ENCODE results near the gene PRIM2.
"Not testable (repeated sequence)": the region's sequence is repeated elsewhere in the genome, so short reads cannot be mapped to it uniquely, and the experiment has no call there.

PRIM2 gene

DNA sequence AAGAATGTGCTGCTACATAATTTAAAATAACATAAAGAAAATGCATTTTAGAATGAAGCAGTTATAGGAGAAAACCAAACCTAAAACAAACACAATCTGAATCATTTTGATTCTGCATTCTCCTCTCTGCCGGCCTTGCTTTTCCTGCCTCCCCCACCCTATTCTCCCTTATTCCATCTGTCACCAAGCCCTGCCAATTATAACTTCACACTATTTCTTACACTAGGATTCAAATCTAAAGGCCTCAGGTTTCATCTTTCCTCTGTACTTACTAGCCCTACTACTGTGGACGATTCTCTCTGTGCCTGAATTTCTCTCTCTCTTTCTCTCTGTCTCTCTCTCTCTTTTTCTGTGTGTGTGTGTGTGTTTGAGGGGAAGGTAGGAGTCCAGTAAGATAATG lies 18.7 kb upstream of the PRIM2 start:
- intact Hi-C loops (cut with micrococcal nuclease): no loop called here
- Mint-ChIP-seq H3K4me1 (ENCODE audit: low read depth) (no peaks in the 10 kb centered on the region), H3K27me3 (no peaks in the 10 kb centered on the region), H3K36me3 (ENCODE audit: low read depth) (no peaks in the 10 kb centered on the region), H3K9me3 (no peaks in the 10 kb centered on the region), H3K27ac (no peak overlapping the region), H3K4me3 (no peak overlapping the region)

GRCh38 chr6:57301757-57302156 lies 15.7 kb upstream of the PRIM2 start:
- Mint-ChIP-seq H3K36me3 (ENCODE audit: low read depth) (no peaks in the 10 kb centered on the region), H3K27me3 (peaks cover 3% of the 10 kb centered on the region)

DNA sequence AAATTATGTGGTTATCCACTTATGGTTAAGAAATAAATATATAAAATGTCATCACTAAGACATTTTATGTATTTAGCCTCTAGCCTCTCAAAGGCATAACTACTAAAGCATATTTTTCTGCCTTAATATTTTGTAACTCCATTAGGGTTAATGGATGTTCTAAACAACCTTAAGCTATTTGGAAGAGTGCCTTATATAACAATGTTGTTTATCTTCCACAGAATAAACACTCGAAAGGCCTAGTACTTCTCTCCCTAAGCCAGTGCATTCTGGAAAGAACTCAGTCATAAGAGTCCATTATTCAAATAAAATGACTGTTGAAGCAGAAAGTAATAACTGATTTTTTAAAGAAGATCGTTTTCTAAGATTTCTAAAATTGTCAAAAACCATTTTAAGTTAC lies 15.0 kb upstream of the PRIM2 start:
- H3K9me3 Mint-ChIP-seq: no peaks in the 10 kb centered on the region
- peaks cover 3% of the 10 kb centered on the region for H3K27me3 Mint-ChIP-seq
- no peak overlapping the region for H3K27ac Mint-ChIP-seq
- no peaks in the 10 kb centered on the region for H3K4me1 Mint-ChIP-seq (ENCODE audit: low read depth)
- no peak overlapping the region for H3K4me3 Mint-ChIP-seq
- intact Hi-C loops (cut with micrococcal nuclease): no loop called here
- no peaks in the 10 kb centered on the region for H3K36me3 Mint-ChIP-seq (ENCODE audit: low read depth)

More at GRCh38 chr6:57301757-57302156, 15.7 kb upstream of the PRIM2 start:
- no peak overlapping the region for H3K27ac Mint-ChIP-seq
- H3K9me3 Mint-ChIP-seq: no peaks in the 10 kb centered on the region
- intact Hi-C loops (cut with micrococcal nuclease): no loop called here
- no peak overlapping the region for H3K4me3 Mint-ChIP-seq
- H3K4me1 Mint-ChIP-seq (ENCODE audit: low read depth): no peaks in the 10 kb centered on the region

DNA sequence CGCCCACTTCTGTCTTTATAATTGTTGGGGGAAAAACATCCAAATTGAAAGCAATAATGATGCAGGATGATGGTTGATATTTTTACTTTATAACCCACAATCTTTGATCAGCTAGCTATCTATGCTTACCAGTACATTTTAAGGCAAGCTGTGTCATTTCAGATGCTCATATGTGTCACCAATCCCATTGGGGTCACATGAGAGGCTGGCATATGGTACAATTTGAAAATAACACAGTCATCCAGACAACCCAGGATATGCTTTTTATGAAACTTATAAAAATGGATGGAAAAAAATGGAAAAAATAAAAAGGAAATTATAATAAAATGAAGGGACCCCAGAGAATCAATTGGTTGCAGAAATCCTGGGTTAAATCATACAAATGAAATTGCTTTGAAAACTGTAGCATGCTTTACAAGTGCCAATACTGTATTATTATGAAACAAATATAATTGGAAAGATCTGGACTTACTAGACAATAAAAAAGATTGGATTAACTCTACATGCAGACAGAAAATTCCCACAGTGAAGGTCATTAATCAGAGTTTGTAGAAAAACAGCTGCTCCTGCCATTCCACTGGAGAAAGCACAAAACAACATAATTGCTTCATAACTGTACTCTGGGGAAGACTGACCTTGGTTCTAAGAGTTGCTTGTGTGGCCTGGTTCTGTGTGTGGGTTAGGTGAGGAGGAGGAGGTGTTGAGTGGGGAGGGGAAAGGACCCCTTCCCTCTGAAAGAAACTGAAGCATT lies 13.3 kb upstream of the PRIM2 start:
- H3K9me3 Mint-ChIP-seq: no peaks in the 10 kb centered on the region
- no peak overlapping the region for H3K27ac Mint-ChIP-seq
- H3K4me3 Mint-ChIP-seq: no peak overlapping the region
- intact Hi-C loops (cut with micrococcal nuclease): no loop called here
- no peaks in the 10 kb centered on the region for H3K36me3 Mint-ChIP-seq (ENCODE audit: low read depth)
- H3K27me3 Mint-ChIP-seq: peaks cover 3% of the 10 kb centered on the region
- no peaks in the 10 kb centered on the region for H3K4me1 Mint-ChIP-seq (ENCODE audit: low read depth)

DNA sequence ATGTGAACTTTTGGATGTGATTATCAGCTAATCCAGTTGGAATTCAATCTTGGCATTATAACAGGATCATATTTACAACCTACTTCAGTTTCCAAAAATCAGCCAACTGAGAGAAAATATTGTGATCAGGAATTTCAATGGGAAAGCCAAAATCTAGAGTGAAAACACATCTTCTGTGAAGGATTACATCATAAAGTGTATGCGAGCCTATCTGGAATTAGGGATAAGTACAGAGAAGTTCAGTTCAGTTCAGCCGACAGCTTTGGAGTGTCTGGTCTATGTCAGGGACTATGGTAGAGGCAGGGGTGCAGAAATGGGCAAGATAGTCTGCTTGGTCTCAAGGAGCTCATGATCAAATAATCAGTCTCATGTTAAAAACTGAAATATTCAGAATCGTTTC lies 12.3 kb upstream of the PRIM2 start:
- Mint-ChIP-seq H3K36me3 (ENCODE audit: low read depth) (no peaks in the 10 kb centered on the region), H3K9me3 (no peaks in the 10 kb centered on the region), H3K27me3 (peaks cover 3% of the 10 kb centered on the region), H3K4me3 (no peak overlapping the region), H3K27ac (no peak overlapping the region), H3K4me1 (ENCODE audit: low read depth) (no peaks in the 10 kb centered on the region)
- intact Hi-C loops (cut with micrococcal nuclease): no loop called here

DNA sequence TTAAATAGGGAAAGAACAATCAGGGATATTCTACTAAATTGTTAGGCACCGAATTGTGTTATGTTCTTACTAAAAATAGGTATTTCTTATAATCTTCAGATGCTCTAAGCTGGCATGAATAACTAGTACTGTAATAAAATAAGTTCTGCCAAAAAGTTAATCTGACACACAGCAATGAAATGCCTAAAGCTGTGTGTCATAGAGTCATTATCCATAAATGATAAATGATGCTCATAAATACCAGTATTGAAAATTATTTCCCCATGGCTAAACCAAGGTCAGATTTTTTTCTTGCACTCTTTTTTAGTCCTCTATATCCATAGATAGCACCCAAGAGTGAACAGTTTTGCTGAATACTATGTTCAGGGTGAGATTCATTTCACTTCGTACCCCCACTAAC lies 11.7 kb upstream of the PRIM2 start:
- intact Hi-C loops (cut with micrococcal nuclease): no loop called here
- Mint-ChIP-seq H3K27ac (no peak overlapping the region), H3K27me3 (peaks cover 3% of the 10 kb centered on the region), H3K36me3 (ENCODE audit: low read depth) (no peaks in the 10 kb centered on the region), H3K4me3 (no peak overlapping the region), H3K4me1 (ENCODE audit: low read depth) (no peaks in the 10 kb centered on the region), H3K9me3 (no peaks in the 10 kb centered on the region)

DNA sequence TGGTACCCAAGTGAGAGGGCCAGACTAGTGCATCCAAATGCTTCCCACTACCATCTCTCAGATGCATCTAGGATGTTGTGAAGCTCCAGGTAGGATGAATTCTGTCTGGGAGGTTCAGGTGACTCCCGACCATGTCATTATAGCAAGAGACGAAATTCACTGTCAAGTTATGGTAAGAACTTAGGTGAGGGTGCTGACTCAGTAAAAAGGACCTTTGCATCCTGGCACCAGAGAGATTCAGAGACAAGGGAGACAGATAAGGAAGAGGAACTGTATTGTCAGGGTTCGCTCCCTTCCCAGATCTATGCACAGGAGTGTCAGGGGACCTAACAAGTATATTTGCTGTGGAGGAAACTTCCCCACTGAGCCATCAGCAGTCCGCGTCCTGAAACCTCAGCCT lies 11.2 kb upstream of the PRIM2 start:
- Mint-ChIP-seq H3K4me3 (no peak overlapping the region), H3K27me3 (peaks cover 3% of the 10 kb centered on the region), H3K4me1 (ENCODE audit: low read depth) (no peaks in the 10 kb centered on the region), H3K9me3 (no peaks in the 10 kb centered on the region), H3K27ac (no peak overlapping the region), H3K36me3 (ENCODE audit: low read depth) (no peaks in the 10 kb centered on the region)
- intact Hi-C loops (cut with micrococcal nuclease): no loop called here

- intact Hi-C loops (cut with micrococcal nuclease): no loop called here
- Mint-ChIP-seq H3K9me3 (no peaks in the 10 kb centered on the region), H3K27me3 (peaks cover 3% of the 10 kb centered on the region), H3K36me3 (ENCODE audit: low read depth) (no peaks in the 10 kb centered on the region), H3K4me3 (no peak overlapping the region), H3K27ac (no peak overlapping the region), H3K4me1 (ENCODE audit: low read depth) (no peaks in the 10 kb centered on the region)
Measured at GRCh38 chr6:57307850-57308249, 9.6 kb upstream of the PRIM2 start.

DNA sequence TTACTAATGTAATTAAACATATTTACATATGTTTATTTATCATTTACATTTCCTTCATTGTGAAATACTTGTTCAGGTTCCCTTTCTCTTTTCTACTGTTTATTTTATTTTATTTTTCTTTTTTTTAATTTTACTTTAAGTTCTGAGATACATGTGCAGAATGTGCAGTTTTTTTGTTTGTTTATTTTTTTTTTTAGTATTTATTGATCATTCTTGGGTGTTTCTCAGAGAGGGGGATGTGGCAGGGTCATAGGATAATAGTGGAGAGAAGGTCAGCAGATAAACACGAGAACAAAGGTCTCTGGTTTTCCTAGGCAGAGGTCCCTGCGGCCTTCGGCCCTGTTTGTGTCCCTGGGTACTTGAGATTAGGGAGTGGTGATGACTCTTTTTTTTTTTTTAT lies 8.7 kb upstream of the PRIM2 start:
- H3K9me3 Mint-ChIP-seq; H3K27ac Mint-ChIP-seq; H3K4me3 Mint-ChIP-seq; intact Hi-C loops (cut with micrococcal nuclease); H3K4me1 Mint-ChIP-seq (ENCODE audit: low read depth); H3K27me3 Mint-ChIP-seq; H3K36me3 Mint-ChIP-seq (ENCODE audit: low read depth): not testable (repeated sequence)

DNA sequence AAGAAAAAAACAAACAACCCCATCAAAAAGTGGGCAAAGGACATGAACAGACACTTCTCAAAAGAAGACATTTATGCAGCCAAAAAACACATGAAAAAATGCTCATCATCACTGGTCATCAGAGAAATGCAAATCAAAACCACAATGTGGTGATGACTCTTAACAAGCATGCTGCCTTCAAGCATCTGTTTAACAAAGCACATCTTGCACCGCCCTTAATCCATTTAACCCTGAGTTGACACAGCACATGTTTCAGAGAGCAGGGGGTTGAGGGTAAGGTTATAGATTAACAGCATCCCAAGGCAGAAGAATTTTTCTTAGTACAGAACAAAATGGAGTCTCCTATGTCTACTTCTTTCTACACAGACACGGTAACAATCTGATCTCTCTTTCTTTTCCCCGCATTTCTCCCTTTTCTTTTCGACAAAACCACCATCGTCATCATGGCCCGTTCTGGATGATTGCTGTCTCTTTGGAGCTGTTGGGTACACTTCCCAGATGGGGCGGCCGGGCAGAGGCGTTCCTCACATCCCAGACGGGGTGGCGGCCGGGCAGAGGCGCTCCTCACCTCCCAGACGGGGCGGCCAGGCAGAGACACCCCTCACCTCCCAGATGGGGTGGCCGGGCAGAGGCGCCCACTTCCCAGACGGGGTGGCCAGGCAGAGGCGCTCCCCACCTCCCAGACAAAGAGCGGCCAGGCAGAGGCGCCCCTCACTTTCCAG lies 7.2 kb upstream of the PRIM2 start:
- H3K4me1 Mint-ChIP-seq (ENCODE audit: low read depth); H3K4me3 Mint-ChIP-seq; H3K36me3 Mint-ChIP-seq (ENCODE audit: low read depth); H3K27ac Mint-ChIP-seq; H3K27me3 Mint-ChIP-seq; H3K9me3 Mint-ChIP-seq: not testable (repeated sequence)
- intact Hi-C loops (cut with micrococcal nuclease): loop anchor here (10.0 kb wide), 1 partner anchor 285 kb away; no protein-coding TSS in a partner anchor

DNA sequence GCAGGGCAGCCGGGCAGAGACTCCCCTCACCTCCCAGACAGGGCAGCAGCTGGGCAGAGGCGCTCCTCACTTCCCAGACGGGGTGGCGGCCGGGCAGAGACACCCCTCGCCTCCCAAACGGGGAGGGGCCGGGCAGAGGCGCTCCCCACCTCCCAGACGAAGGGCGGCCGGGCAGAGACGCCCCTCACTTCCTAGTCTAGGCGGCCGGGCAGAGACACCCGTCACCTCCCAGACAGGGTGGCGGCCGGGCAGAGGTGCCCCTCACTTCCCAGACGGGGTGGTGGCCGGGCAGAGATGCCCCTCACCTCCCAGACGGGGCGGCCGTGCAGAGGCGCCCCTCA lies 6.6 kb upstream of the PRIM2 start:
- Mint-ChIP-seq H3K9me3 (no peaks in the 10 kb centered on the region), H3K27ac (no peak overlapping the region), H3K36me3 (ENCODE audit: low read depth) (no peaks in the 10 kb centered on the region), H3K27me3 (peaks cover 6% of the 10 kb centered on the region), H3K4me1 (ENCODE audit: low read depth) (no peaks in the 10 kb centered on the region), H3K4me3 (no peak overlapping the region)
- intact Hi-C loops (cut with micrococcal nuclease): loop anchor here (10.0 kb wide), 1 partner anchor 286 kb away; no protein-coding TSS in a partner anchor

- intact Hi-C loops (cut with micrococcal nuclease): loop anchor here (10.0 kb wide), 1 partner anchor 287 kb away; no protein-coding TSS in a partner anchor
- not testable (repeated sequence) for H3K4me3 Mint-ChIP-seq; H3K27me3 Mint-ChIP-seq; H3K9me3 Mint-ChIP-seq; H3K36me3 Mint-ChIP-seq (ENCODE audit: low read depth); H3K4me1 Mint-ChIP-seq (ENCODE audit: low read depth); H3K27ac Mint-ChIP-seq
Measured at GRCh38 chr6:57311300-57312003, 6.0 kb upstream of the PRIM2 start.

DNA sequence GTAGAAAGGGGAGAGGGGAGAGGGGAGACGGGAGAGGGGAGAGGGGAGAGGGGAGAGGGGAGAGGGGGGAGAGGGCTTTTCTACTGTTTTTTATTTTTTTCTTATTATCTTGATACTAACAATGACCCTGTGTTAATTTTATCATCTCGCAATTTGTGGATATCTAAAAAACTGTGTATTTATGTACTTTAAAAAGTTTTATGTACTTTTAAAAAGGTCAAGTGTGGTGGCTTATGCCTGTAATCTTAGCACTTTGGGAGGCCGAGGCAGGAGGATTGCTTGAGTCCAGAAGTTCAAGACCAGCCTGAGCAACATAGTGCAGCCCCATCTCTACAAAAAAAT lies 5.5 kb upstream of the PRIM2 start:
- intact Hi-C loops (cut with micrococcal nuclease): loop anchor here (10.0 kb wide), 1 partner anchor 287 kb away; no protein-coding TSS in a partner anchor
- no peak overlapping the region for H3K27ac Mint-ChIP-seq
- no peaks in the 10 kb centered on the region for H3K9me3 Mint-ChIP-seq

DNA sequence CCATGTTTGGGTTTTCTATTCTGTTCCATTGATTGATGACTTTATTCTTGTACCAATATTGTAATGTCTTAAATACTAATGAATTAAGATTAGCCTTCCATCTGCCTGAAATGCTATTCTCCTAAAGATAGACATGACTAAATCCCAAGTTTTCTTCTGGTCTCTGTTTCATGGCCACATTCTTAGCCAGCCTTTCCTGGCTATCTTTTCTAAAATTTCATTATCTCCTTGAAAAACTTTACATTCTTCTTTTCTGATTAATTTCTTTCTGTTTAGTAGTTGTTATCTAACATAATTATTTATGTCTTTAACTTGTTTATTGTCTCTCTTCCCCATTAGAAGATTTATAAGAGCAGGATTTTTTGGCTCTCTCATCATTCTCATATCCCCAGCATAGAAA lies 4.4 kb upstream of the PRIM2 start:
- H3K27me3 Mint-ChIP-seq: peaks cover 6% of the 10 kb centered on the region
- H3K9me3 Mint-ChIP-seq: no peaks in the 10 kb centered on the region
- H3K4me1 Mint-ChIP-seq (ENCODE audit: low read depth): peaks cover 11% of the 10 kb centered on the region
- H3K4me3 Mint-ChIP-seq: no peak overlapping the region
- peaks cover 14% of the 10 kb centered on the region for H3K36me3 Mint-ChIP-seq (ENCODE audit: low read depth)
- intact Hi-C loops (cut with micrococcal nuclease): loop anchor here (10.0 kb wide), 1 partner anchor 288 kb away; no protein-coding TSS in a partner anchor
- H3K27ac Mint-ChIP-seq: no peak overlapping the region

More for the DNA sequence above, 5.5 kb upstream of the PRIM2 start:
- peaks cover 5% of the 10 kb centered on the region for H3K36me3 Mint-ChIP-seq (ENCODE audit: low read depth)
- peaks cover 4% of the 10 kb centered on the region for H3K4me1 Mint-ChIP-seq (ENCODE audit: low read depth)
- H3K27me3 Mint-ChIP-seq: peaks cover 6% of the 10 kb centered on the region
- no peak overlapping the region for H3K4me3 Mint-ChIP-seq
